Femur (tissue), 1 donor: ENCODE results near the gene HMX2.
"Not testable (repeated sequence)": the region's sequence is repeated elsewhere in the genome, so short reads cannot be mapped to it uniquely, and the experiment has no call there.

Experiments
- DNase-seq: peaks from one replicate; pipeline ENCODE4 v3.0.0-alpha.2; 2017

The HMX2 gene

GRCh38 chr10:123153486-123154091, 5.7 kb downstream of the HMX2 start:
- no peak for DNase-seq

DNA sequence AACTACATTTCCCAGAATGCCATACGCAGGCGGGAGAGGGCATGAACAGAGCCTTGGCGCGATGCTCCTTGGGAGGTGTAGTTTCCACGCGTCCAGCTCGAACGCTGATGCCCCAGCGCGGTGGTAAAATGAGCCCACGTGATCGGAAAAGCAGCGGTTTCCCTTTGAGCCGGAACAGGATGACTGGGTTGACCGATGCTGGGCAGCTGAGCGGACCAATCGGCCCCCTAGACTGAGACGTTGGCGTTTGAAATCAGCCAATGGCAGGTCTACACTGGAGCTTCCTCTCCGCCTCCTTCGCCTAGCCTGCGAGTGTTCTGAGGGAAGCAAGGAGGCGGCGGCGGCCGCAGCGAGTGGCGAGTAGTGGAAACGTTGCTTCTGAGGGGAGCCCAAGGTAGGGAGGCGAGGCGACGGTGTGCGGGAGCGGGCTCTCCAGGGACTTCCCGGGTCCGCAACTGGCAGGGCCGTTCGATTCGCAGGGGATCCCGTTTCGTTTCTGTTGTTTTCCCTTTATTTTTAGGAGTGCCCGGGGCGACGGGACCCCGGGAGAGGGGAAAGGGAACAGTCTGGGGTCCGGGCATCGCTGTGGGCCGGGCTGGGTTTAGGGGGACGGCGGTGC, 6.3 kb downstream of the HMX2 start, which contains the start of gene BUB3:
TSS of gene BUB3 (plus strand) at position 311 of the 619 bp plus-strand sequence. CDS start 516 bp downstream, outside the sequence.
- peak; percentile 100 for DNase-seq

- peak; percentile 76 for DNase-seq
Observed at GRCh38 chr10:123154711-123155505, 7.0 kb downstream of the HMX2 start.

GRCh38 chr10:123156078-123156477, 8.1 kb downstream of the HMX2 start:
- DNase-seq: no peak

GRCh38 chr10:123157210-123157609, 9.3 kb downstream of the HMX2 start:
- DNase-seq: no peak

DNA sequence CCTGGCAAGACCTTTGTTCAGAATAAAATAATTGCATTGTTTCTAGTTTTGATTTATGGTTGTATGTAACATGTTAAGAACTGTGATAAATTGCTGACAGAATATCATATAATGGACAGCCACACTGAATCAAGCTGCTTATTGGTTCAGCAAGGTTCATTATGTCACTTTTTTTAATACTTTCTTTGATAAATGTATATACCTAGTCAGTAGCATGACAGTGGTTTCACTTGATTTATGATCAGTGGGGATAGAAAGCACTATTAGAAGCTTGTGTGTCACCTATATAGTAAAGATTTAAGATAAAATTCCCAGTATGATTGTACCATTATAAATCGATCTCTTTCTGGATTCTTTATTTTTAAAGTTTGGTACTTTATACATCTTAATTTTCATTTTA, 10.7 kb downstream of the HMX2 start:
- no peak for DNase-seq

DNA sequence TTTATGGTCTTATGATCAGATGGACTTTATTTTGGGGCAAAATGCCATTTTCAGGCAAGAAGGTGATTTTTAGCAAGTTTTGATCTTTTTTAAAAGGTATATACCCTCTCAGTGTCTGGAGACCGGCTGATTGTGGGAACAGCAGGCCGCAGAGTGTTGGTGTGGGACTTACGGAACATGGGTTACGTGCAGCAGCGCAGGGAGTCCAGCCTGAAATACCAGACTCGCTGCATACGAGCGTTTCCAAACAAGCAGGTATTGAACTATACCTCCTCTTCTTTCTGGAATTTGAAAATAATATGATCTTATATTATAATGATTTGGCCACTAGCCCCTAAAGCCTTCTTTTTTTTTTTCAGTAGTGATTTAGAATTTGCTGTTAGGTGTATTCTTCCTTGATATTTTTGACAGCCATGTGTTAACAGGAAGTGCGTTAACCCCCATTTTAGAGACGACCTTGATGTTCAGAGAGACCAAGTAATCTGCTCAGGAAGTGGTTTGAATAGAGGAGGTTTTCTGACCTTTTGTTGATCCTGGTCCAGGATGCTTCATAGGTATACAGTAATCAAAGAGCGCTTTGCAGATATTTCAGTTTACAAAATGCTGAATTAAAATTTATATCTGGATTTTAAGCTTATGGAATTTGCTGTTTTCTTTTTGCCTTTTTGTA, 12.5 kb downstream of the HMX2 start:
- no peak for DNase-seq

- no peak for DNase-seq
Observed at GRCh38 chr10:123164319-123164718, 16.4 kb downstream of the HMX2 start.

DNA sequence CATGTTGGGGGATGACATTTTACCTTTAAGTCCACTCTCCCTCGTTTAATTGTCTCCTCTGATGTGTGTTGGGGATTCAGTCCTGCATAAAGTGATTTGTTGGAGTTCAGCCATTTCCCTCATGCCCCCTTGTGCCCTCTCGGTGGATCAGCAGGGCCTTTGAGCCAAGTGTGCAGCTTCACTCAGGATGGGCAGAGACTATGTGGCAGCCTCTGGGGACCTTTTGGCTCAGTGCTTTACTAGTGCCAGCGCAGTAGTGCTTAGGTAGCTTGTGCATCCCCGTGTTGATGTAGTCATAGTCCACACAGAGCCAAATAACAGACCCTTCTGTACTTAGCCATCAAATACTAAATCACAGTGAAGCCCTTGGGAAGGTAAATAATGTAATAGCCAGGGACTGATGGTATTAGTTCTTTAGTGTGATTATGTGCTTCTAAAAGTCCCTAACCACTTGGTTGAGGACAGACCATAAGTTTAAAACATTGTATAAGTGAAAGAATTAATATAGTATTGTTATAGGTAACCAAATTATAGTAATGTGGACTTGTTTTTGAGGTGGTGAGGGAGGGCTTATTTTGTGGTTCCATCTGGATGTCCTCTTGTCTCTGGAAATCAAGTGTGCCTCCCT, 17.6 kb downstream of the HMX2 start:
- no peak for DNase-seq

GRCh38 chr10:123166618-123167017, 18.7 kb downstream of the HMX2 start:
- no peak for DNase-seq

DNA sequence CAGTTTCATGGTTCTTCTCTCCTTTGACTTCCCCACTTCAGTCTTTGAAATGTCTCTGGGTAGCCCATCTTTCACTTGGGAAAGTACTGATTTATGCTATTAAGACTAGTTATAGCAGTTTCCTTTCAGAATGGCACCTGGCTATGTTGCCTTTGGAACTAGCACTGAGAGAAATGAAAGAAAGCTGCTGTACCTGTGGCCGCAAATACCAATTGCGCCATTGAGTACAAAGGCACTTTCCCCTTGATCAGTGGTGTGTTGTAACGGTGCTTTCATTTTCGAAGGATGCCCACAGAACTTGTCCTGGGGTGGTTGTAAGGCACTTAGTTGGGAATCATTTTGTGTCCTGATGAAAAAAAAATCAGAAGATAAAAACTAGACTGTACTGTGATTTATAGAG, 23.0 kb downstream of the HMX2 start:
- DNase-seq: no peak

- DNase-seq: not testable (repeated sequence)
Observed at GRCh38 chr10:123171616-123172015, 23.7 kb downstream of the HMX2 start.

GRCh38 chr10:123175389-123176387, 27.8 kb downstream of the HMX2 start:
- DNase-seq: no peak

- not testable (repeated sequence) for DNase-seq
Observed at GRCh38 chr10:123178390-123178789, 30.5 kb downstream of the HMX2 start.

GRCh38 chr10:123180101-123181090, 32.5 kb downstream of the HMX2 start:
- DNase-seq: no peak

DNA sequence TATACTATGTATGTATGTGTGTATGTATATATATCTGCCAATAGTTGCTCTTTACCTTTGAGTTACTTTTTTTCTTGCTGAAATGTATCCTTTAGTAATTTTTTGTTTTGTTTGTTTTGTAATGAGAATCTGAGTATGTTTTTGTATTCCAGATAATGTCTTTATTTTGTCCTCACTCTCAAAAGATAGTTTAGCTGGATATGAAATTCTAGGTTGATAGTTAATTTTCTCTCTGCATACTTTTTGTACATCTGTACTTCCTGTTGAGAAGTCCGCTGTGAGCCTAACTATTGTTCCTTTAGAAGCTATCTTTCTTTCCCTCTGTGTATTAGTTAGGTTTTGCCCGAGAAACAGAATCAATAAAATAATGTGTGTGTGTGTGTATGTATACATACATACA, 35.8 kb downstream of the HMX2 start:
- no peak for DNase-seq

- no peak for DNase-seq
Observed at GRCh38 chr10:123187781-123188180, 39.8 kb downstream of the HMX2 start.

DNA sequence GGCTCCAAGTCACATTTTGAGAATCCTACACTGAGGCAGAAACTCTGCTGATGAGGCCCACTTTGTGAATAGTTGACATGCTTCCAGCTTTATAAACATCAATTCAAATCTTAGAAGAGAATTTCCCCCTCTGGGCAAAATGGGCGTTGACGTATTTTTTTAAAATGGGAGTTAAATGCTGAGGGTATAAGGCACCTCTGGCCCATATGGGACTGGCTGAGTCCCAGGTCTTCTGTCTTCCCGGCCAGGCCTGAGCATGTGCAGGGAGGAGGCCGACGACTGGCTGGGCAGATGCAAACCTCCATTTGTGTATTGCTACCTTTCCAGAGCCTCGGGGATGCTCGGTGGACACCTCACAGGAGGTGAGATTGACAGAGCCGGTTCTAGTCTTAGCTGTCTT, 44.0 kb downstream of the HMX2 start:
- no peak for DNase-seq

DNA sequence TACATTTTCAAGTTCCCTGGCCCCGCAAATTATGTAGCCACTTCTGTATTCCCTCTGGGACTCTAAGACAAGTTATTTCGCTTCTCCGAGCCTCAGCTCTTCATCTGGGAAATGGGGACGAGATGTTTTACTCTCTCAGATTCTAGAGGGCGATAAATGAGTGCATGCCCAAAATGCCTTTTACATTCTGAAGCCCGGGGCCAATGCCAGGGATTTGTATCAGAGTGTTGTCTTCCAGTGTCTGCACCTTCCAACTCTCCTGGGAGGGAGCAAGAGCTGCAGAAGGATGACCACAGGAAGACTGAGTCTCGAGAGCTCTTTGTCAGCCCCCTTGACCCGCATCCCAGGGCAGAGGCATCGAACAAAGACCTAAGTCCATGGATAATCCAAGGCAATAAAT, 46.1 kb downstream of the HMX2 start:
- no peak for DNase-seq
